Mammary microvascular endothelial cell (primary cell): ENCODE results near the gene ABCC12. TPM values are rescaled to one million over a fixed set of nuclear protein-coding genes. Genes with fewer than 3 reads are reported as not detected.

Experiments
- total RNA-seq: library from RNA; depleted of rRNA; stranded (reverse); fragments of >200 nt; gene quantifications from 2 replicates; pipeline ENCODE4 v1.2.3, GENCODE V29; 2015

Gene ABCC12
- not detected in 2 replicates for total RNA-seq

DNA sequence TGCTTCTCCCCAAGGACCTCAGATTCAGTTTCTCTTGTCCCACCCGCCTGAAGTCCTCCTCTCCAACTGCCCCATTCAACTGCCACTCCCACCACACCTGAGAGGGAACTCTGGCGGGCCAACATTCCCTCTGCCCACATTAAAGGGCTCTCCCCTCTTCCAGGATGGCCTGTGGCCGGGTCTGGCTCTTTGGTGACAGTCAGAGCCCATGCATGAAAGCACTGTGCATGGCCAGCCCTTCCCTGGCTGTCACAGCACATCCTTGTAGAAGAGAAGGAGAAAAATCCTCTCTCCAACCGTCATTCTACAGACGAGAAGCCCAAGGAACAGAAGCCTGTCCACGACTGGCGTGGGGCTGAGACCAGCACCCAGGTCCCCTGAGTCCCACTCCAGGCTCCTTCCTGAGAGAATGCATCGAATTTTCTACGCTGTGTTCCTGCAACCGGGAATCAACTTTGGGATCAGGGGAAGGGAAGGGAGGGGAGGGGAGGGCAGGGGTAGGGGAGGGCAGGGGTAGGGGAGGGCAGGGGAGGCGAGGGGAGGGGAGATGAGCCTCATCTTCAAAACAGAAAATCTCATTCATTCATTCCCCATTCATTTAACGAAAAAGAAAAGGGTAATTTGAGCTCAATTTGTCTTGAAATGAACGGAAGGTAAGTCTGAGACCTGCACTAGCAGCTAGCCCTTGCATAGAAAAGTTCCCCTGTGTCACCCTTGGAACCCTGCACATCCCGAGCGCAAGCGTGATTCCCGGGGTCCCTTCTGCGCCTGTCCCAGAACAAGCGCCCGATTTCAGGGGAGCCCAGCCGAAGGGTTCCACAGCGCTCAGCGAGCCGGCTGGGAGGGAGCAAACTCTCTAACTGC, at the start of gene ABCC12:
Gene ABCC12, minus strand, starts transcription at position 68 of the 864 bp plus-strand sequence. CDS start 9,569 bp downstream, outside the sequence.

Other genes with a start within 250 kb of the ABCC12 start
- gene LONP2, start 88.3 kb upstream of the ABCC12 start, total RNA-seq = 24.3 and 25.9 TPM in 2 replicates
- 0.05 and 0.20 TPM in 2 replicates for gene ABCC11, start 91.5 kb upstream of the ABCC12 start, total RNA-seq
- 13.7 and 15.8 TPM in 2 replicates for gene SIAH1, start 229.4 kb upstream of the ABCC12 start, total RNA-seq